GM18507 (cell line): ENCODE results near the gene NDUFAF2.
A peak's percentile ranks its signal among the peaks of the same experiment; 100 is the strongest.
"Not testable (repeated sequence)": the region's sequence is repeated elsewhere in the genome, so short reads cannot be mapped to it uniquely, and the experiment has no call there.

Experiments used
- DNase-seq: peaks from one replicate; pipeline ENCODE4 v3.0.0; 2011; ENCODE audit warnings: low read depth; ENCODE audit not compliant: insufficient read length; ENCODE audit errors: extremely low spot score
- FAIRE-seq: peaks from 2 replicates; lab custom pipeline; 2011; peaks lifted over from hg19 to GRCh38; lab: Jason Lieb, UNC

Gene NDUFAF2

DNA sequence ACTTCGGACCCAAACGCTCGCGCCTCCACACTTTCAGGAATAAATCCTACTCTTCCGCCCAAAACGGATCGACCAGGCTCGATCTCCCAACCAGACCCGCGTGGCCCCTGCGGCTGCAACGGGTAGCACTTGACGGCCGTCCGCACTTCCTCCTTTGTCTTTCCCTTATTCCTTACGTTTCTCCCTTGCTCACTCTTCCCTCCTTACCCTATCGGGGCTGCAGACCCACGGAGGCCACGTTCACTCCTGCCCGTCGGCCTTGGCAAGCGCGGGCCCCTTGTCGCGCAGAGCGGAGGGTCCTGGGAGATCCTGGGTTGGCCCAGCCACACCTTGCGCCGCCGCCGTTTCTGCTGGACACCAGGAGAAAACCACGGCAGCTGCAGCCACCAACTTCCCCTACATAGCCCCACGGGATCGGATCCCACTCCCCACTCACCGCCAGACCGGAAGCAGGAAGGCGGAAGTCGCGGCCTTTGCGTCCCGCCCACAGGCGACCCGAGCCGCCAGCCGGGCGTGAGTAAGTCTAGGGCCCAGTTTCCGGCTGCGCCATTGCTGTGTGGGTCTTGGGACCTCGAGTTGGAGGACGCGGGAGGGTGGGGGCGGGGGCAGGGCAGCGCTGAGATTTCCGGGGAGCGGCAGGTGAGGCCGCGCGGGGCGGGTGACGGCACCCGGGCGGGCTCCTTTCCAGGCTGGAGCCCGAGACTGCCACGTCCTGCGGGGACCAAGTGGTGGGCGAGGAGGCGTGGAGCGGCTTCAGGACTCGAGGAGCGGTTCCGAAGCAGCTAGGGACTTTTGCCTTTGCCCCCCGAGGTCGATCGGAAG is 217.2 kb downstream of the NDUFAF2 start, which contains the start of gene SMIM15:
Gene SMIM15 (minus strand): TSS at position 459 of the 822 bp plus-strand sequence. CDS start 2,297 bp downstream, outside the sequence.
- FAIRE-seq (peak; percentile 88), DNase-seq (peak; percentile 80)

GRCh38 chr5:61162832-61163567 is 218.0 kb downstream of the NDUFAF2 start:
- no peak for FAIRE-seq
- DNase-seq = no peak

- no peak for FAIRE-seq
- no peak for DNase-seq
Measured at GRCh38 chr5:61163905-61164304, 218.9 kb downstream of the NDUFAF2 start.

- DNase-seq = no peak
- no peak for FAIRE-seq
Measured at GRCh38 chr5:61167382-61167781, 222.4 kb downstream of the NDUFAF2 start.

- no peak for DNase-seq
- FAIRE-seq = no peak
Measured at GRCh38 chr5:61168951-61169350, 223.9 kb downstream of the NDUFAF2 start.

GRCh38 chr5:61171479-61171878 is 226.5 kb downstream of the NDUFAF2 start:
- no peak for DNase-seq
- FAIRE-seq = no peak

GRCh38 chr5:61176631-61177030 is 231.6 kb downstream of the NDUFAF2 start:
- DNase-seq = no peak
- FAIRE-seq = no peak

DNA sequence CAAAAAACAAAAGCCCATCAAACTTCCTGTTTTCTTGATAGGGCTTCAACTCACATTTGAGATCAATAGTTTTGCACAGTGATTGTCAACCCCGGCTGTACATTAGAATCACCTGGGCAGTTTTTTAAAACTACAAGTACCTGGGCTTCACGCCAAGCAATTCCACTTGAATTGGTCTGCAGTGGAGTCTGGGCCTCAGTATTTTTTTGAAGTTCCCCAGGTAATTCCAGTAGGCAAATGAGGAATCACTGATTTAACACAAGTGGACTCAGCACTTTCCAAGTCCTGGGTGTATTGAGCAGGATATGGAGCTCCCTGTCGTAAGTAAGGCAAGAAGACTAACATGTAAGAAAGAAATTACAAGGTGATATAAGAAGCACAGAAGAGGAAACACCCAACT is 232.1 kb downstream of the NDUFAF2 start:
- no peak for FAIRE-seq
- DNase-seq = no peak

GRCh38 chr5:61177716-61178115 is 232.7 kb downstream of the NDUFAF2 start:
- FAIRE-seq (peak; percentile 89), DNase-seq (no peak)

GRCh38 chr5:61178702-61179101 is 233.7 kb downstream of the NDUFAF2 start:
- FAIRE-seq (no peak), DNase-seq (no peak)

DNA sequence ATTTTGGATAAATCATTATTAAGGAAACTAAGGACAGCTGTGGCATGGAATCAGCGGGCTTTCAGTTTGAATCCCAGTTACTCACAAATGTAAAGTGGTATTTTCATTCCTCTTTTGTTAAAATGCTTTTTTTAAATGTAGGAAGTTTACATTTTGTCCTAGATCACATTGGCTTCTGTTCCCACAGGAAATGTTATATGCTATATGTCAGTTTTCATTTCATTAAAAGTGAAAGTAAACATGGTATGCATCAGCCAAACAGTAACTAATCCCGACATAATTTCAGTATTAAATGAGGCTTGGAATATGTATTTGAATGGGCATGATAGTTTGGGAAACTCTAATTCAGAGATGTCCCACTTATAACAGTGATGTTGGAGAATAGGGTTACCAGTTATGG is 235.9 kb downstream of the NDUFAF2 start:
- DNase-seq (no peak), FAIRE-seq (no peak)

GRCh38 chr5:61182449-61182848 is 237.4 kb downstream of the NDUFAF2 start:
- no peak for FAIRE-seq

DNA sequence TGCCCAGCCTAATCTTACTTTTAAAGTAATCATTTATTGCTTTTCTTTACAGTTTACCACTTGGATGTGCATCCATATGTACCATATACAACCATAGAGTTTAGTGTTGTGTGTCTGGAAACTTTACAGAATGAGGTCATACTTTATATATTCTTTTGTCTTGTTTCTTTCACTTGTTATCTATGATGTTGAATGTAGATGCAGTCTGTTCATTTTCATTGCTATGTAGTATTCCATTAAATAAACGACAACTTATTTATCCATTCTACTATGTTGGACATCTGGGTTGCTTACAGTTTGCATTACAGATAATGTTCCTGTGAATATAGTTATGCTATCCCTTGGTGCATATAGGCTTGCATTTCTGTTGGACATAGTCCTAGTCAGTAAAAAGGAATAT is 238.5 kb downstream of the NDUFAF2 start:
- no peak for DNase-seq
- FAIRE-seq = no peak

More at GRCh38 chr5:61182449-61182848, 237.4 kb downstream of the NDUFAF2 start:
- no peak for DNase-seq

DNA sequence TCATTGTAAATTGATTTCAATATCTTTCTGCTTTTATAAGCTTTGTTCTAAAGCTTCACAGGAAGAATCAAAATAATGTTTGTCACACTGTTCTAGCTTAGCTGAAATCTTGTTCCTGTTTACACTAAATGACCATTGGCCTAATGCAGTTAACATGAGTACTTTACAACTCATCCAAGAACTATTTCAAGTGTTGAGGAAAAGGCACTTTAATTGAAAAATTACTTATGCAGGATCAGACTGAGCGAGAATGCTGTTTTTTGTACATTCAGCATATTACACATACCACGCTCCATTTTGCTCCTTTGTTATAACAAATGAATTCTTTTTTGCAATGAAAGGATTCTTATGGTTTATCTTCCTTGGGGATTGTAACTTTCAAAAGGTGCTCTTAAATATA is 239.7 kb downstream of the NDUFAF2 start:
- no peak for DNase-seq
- FAIRE-seq = no peak

- no peak for DNase-seq
- no peak for FAIRE-seq
Measured at GRCh38 chr5:61186634-61187033, 241.6 kb downstream of the NDUFAF2 start.

GRCh38 chr5:61187352-61187751 is 242.3 kb downstream of the NDUFAF2 start:
- FAIRE-seq, DNase-seq: not testable (repeated sequence)

- DNase-seq, FAIRE-seq: not testable (repeated sequence)
Measured at GRCh38 chr5:61187826-61188225, 242.8 kb downstream of the NDUFAF2 start.

DNA sequence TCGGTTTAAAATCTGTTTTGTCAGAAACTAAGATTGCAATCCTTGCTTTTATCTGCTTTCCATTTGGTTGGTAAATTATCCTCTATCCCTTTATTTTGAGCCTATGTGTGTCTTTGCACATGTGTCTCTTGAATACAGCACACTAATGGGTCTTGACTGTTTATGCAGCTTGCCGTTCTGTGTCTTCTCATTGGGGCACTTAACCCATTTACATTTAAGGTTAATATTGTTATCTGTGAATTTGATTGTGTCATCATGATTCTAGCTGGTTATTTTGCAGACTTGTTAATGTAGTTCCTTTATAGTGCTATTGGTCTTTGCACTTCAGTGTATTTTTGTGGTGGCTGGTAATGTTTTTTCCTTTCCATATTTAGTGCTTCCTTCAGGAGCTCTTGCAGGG is 253.6 kb downstream of the NDUFAF2 start:
- no peak for FAIRE-seq

DNA sequence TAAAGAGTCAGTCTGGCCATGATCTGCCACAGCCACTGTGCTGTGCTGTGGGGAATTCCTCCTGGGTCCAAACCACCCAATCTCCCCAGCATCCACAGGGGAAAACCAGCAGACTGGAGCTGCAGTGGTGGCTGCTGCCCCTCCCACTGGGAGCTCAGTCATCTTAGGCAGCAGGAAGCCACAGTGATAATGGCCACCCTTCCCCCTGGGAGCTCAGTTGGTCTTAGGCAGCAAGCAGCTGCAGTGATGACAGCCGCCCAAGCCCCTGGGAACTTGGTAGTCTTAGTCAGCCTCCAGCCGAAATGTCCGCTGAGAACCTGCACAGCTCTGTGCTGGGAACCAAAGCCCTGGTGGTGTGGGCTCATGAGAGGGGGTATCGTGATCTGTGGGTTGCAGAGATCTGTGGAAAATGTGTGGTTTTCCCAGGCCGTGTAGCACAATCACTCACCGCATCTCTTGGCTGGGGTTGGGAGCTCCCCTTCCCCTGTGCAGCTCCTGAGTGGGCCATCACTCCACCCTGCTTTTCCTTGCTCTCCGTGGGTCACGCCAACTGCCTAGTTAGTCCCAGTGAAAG is 255.7 kb downstream of the NDUFAF2 start:
- DNase-seq (no peak), FAIRE-seq (no peak)

More for the DNA sequence above, 253.6 kb downstream of the NDUFAF2 start:
- no peak for DNase-seq

DNA sequence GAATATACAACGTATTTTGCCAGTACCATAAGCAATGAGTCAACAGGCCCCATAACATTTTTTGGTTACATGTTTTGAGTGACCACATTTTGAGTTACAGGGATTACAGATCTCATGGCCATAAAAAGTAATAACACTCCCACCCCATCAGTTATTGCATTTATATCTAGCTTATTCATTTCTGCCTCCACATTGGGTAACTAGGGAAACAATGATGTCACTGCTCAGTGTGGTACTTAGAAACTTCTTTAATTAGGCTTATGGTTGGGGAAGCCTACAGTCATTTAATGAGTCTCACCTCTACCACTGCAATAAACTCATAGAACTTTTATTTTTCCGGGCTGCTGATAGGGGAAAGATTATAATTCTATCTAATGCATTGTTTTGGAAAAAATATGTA is 257.2 kb downstream of the NDUFAF2 start:
- DNase-seq = no peak
- peak; percentile 70 for FAIRE-seq
